HepG2 (cell line): ENCODE results near the gene ARHGAP5. TPM values are rescaled to one million over a fixed set of nuclear protein-coding genes. Genes with fewer than 3 reads are reported as not detected.
A peak's percentile ranks its signal among the peaks of the same experiment; 100 is the strongest.

ENCODE experiments used
- ARNT ChIP-seq: fragments of 450-650 bp; IDR thresholded peaks from 2 replicates; pipeline ENCODE4 v1.6.1; 2017
- BCL3 ChIP-seq: sonication (generic); formaldehyde crosslinking; IDR thresholded peaks from 2 replicates; pipeline ENCODE4 v1.5.1; 2020; ENCODE audit warnings: mild to moderate bottlenecking, missing genetic modification reagents, moderate library complexity
- BHLHE40 ChIP-seq: IDR thresholded peaks from 2 replicates; pipeline ENCODE4 v1.6.1; 2011; ENCODE audit warnings: low read length, improper control_type of control experiment
- CEBPG ChIP-seq: IDR thresholded peaks from 2 replicates; pipeline ENCODE4 v1.6.1; 2016
- ESRRA ChIP-seq: sonication (generic); formaldehyde crosslinking; IDR thresholded peaks from 2 replicates; pipeline ENCODE4 v1.5.1; 2020; ENCODE audit warnings: mild to moderate bottlenecking, low read depth, missing genetic modification reagents
- GMEB1 ChIP-seq: sonication (generic); formaldehyde crosslinking; IDR thresholded peaks from 2 replicates; pipeline ENCODE4 v1.5.1; 2020; ENCODE audit warnings: missing genetic modification reagents, mild to moderate bottlenecking, borderline replicate concordance
- HCFC1 ChIP-seq: fragments of 150-350 bp; IDR thresholded peaks from 2 replicates; pipeline ENCODE4 v1.6.1; 2014; ENCODE audit warnings: low read depth, low read length
- KLF11 ChIP-seq: IDR thresholded peaks from 2 replicates; pipeline ENCODE4 v1.6.1; 2016; ENCODE audit warnings: missing compliant biosample characterization
- MYC ChIP-seq: sonication (generic); formaldehyde crosslinking; IDR thresholded peaks from 2 replicates; pipeline ENCODE4 v1.9.0; 2021; ENCODE audit warnings: missing genetic modification reagents, borderline replicate concordance
- MYPOP ChIP-seq: sonication (generic); formaldehyde crosslinking; IDR thresholded peaks from 2 replicates; pipeline ENCODE4 v1.8.1; 2023; ENCODE audit warnings: mild to moderate bottlenecking, moderate library complexity, missing genetic modification reagents
- PAF1 ChIP-seq: IDR thresholded peaks from 2 replicates; pipeline ENCODE4 v1.6.1; 2016; ENCODE audit warnings: missing genetic modification reagents, missing compliant biosample characterization
- PLSCR1 ChIP-seq: sonication (generic); formaldehyde crosslinking; IDR thresholded peaks from 2 replicates; pipeline ENCODE4 v1.5.0; 2020; ENCODE audit warnings: missing genetic modification reagents, mild to moderate bottlenecking, borderline replicate concordance
- POLR2AphosphoS5 ChIP-seq: IDR thresholded peaks from 2 replicates; pipeline ENCODE4 v1.6.1; 2012; ENCODE audit warnings: low read depth, low read length
- RELA ChIP-seq: sonication (generic); formaldehyde crosslinking; IDR thresholded peaks from 2 replicates; pipeline ENCODE4 v1.4.0; 2020; ENCODE audit warnings: missing genetic modification reagents
- RNF2 ChIP-seq: fragments of 450-650 bp; conservative IDR thresholded peaks from 2 replicates; pipeline ENCODE4 v1.6.1; 2016; ENCODE audit warnings: low read depth
- RORA ChIP-seq: sonication (generic); formaldehyde crosslinking; IDR thresholded peaks from 2 replicates; pipeline ENCODE4 v1.5.0; 2020; ENCODE audit warnings: mild to moderate bottlenecking, missing genetic modification reagents, moderate library complexity
- SMAD9 ChIP-seq: sonication (generic); formaldehyde crosslinking; IDR thresholded peaks from 2 replicates; pipeline ENCODE4 v1.5.1; 2020; ENCODE audit warnings: mild to moderate bottlenecking, missing genetic modification reagents
- ZBTB21 ChIP-seq: sonication (generic); formaldehyde crosslinking; IDR thresholded peaks from 2 replicates; pipeline ENCODE4 v1.4.0; 2020; ENCODE audit warnings: missing genetic modification reagents
- ZFP1 ChIP-seq: IDR thresholded peaks from 2 replicates; pipeline ENCODE4 v1.6.1; 2016
- ZFP36 ChIP-seq: fragments of 150-350 bp; IDR thresholded peaks from 2 replicates; pipeline ENCODE4 v1.6.1; 2018; ENCODE audit warnings: borderline replicate concordance, low read length, low read depth; ENCODE audit not compliant: partially characterized antibody
- ZNF160 ChIP-seq: sonication (generic); formaldehyde crosslinking; IDR thresholded peaks from 2 replicates; pipeline ENCODE4 v1.8.0; 2022; ENCODE audit warnings: mild to moderate bottlenecking, inconsistent platforms, missing genetic modification reagents
- ZNF264 ChIP-seq: sonication (generic); formaldehyde crosslinking; IDR thresholded peaks from 2 replicates; pipeline ENCODE4 v1.4.0; 2020; ENCODE audit warnings: missing genetic modification reagents
- ZNF326 ChIP-seq: sonication (generic); formaldehyde crosslinking; IDR thresholded peaks from 2 replicates; pipeline ENCODE4 v1.4.0; 2020; ENCODE audit warnings: missing genetic modification reagents, borderline replicate concordance
- ZNF558 ChIP-seq: sonication (generic); formaldehyde crosslinking; IDR thresholded peaks from 2 replicates; pipeline ENCODE4 v1.9.0; 2022; ENCODE audit warnings: mild to moderate bottlenecking, missing genetic modification reagents, borderline replicate concordance
- ZNF691 ChIP-seq: sonication (generic); formaldehyde crosslinking; IDR thresholded peaks from 2 replicates; pipeline ENCODE4 v1.4.0; 2020; ENCODE audit warnings: missing genetic modification reagents, low read depth, mild to moderate bottlenecking, borderline replicate concordance
- ZNF7 ChIP-seq: IDR thresholded peaks from 2 replicates; pipeline ENCODE4 v1.6.1; 2016; ENCODE audit warnings: missing biosample characterization, missing genetic modification reagents
- ZNF766 ChIP-seq: sonication (generic); formaldehyde crosslinking; IDR thresholded peaks from 2 replicates; pipeline ENCODE4 v1.5.0; 2020; ENCODE audit warnings: missing genetic modification reagents, borderline replicate concordance
- polyA plus RNA-seq, 8 experiments: library from polyadenylated mRNA; depleted of rRNA in 3 of 8; stranded (reverse) in 7 of 8; unstranded in 1 of 8; fragments of >200 nt; fragmentation: Illumina TruSeq in 4 of 8; extraction: Trizol in 4 of 8; gene quantifications; 2 replicates each; pipeline versions ENCODE4 v1.2.1 to v1.2.3, GENCODE V29; 2011 to 2016; ENCODE audit warnings: low read depth in 4 of 8, missing spikeins in 1 of 8, mixed read lengths in 1 of 8; ENCODE audit not compliant: insufficient read depth in 1 of 8
- total RNA-seq, 5 experiments: library from RNA; depleted of rRNA; stranded (reverse); fragments of >200 nt; fragmentation: Illumina TruSeq; extraction: Trizol; gene quantifications; 2 replicates each; pipeline ENCODE4 v1.2.3, GENCODE V29; 2016; ENCODE audit warnings: low read depth in 1 of 5

ARHGAP5 gene
- total and polyA plus RNA-seq, 2 of the 13 experiments (the other 11 are each of a cell fraction or from before 2014, with no cell fraction given) = 33.7 to 144 TPM

DNA sequence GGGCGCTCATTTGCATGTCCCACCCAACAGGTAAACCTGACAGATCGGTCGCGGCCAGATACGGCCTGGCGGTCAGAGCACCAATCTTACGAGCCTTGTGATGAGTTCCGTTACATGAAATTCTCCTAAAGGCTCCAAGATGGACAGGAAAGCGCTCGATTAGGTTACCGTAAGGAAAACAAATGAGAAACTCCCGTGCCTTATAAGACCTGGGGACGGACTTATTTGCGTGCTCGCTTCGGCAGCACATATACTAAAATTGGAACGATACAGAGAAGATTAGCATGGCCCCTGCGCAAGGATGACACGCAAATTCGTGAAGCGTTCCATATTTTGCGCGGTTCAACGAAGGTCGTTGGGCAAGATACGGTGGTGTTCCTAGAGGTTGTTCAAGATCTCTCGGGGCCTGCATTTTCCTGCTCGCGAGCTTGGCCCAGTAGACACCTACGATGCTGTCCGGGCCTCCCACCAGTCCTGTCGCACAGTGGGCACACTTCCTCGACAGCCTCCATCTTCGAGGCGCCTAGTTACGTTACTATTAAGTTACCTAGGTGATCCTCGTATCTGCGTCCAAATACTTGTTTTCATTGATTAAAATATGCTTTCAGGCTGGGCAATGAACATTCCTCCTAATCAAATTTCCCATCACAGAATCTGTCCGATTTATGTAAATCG, 124.8 kb downstream of the ARHGAP5 start, which contains the start of gene RNU6-7 (continued):
- TF ChIP-seq ZNF326 (CRISPR knock-in tag) (no peak), ZNF264 (no peak; the same call in 1 of the 2 replicates), PAF1 (CRISPR knock-in tag) (0 out of 2 replicates have a peak, but pooled peaks have one; percentile 37), CEBPG (CRISPR knock-in tag) (peak; percentile 54), KLF11 (CRISPR knock-in tag) (no peak; the same call in 1 of the 2 replicates), MYPOP (CRISPR knock-in tag) (peak; percentile 92), RNF2 (no peak), ZNF766 (CRISPR knock-in tag) (no peak; the same call in 1 of the 2 replicates), ZNF558 (CRISPR knock-in tag) (no peak), SMAD9 (CRISPR knock-in tag) (no peak), GMEB1 (peak; percentile 46), ZNF691 (CRISPR knock-in tag) (no peak; the same call in 1 of the 2 replicates), PLSCR1 (CRISPR knock-in tag) (no peak), ESRRA (peak; percentile 15), BHLHE40 (no peak), ZBTB21 (CRISPR knock-in tag) (peak; percentile 29; the same call in 1 of the 2 replicates), HCFC1 (no peak), MYC (CRISPR knock-in tag) (no peak), BCL3 (CRISPR knock-in tag) (no peak; the same call in 1 of the 2 replicates), ARNT (no peak), ZNF7 (CRISPR knock-in tag) (0 out of 2 replicates have a peak, but pooled peaks have one; percentile 10), ZFP36 (no peak), RORA (no peak; the same call in 1 of the 2 replicates), POLR2AphosphoS5 (no peak), ZNF160 (no peak), ZFP1 (CRISPR knock-in tag) (no peak), RELA (peak; percentile 55; the same call in 1 of the 2 replicates)
